CD14-positive monocyte (primary cell): Measurements from ENCODE around the gene SPATA16. TPM values are rescaled to one million over a fixed set of nuclear protein-coding genes. Genes with fewer than 3 reads are reported as not detected.

ENCODE experiments used
- DNase-seq, 3 donors: peaks; one replicate each; pipeline ENCODE4 v3.0.0-alpha.2; 2011 to 2022
- H2AFZ ChIP-seq: 2 replicates; pipeline ENCODE4 v1.6.0; 2012; ENCODE audit warnings: mild to moderate bottlenecking, low read depth, low read length, inconsistent platforms; ENCODE audit not compliant: insufficient read depth, poor library complexity, severe bottlenecking
- H3K27ac ChIP-seq, 2 donors: 1 replicate in 1 of 2; 2 replicates in 1 of 2; pipeline ENCODE4 v1.5.1; 2012 to 2013; ENCODE audit warnings: low read length in 2 of 2, control low read depth in 1 of 2, inconsistent platforms in 1 of 2, low read depth in 1 of 2, mild to moderate bottlenecking in 1 of 2
- H3K27me3 ChIP-seq, 2 donors: one replicate each; pipeline versions ENCODE4 v1.6.0 to v1.6.1; 2011 to 2013; ENCODE audit warnings: low read length in 2 of 2; ENCODE audit not compliant: control insufficient read depth in 2 of 2, insufficient read depth in 2 of 2
- H3K36me3 ChIP-seq, 2 donors: replicated peaks in 1 of 2; 1 replicate in 1 of 2; 2 replicates in 1 of 2; pipeline versions ENCODE4 v1.5.1 to v1.6.1; 2012 to 2013; ENCODE audit warnings: low read length in 2 of 2, control low read depth in 1 of 2, inconsistent platforms in 1 of 2, mild to moderate bottlenecking in 1 of 2; ENCODE audit not compliant: insufficient read depth in 2 of 2, control insufficient read depth in 1 of 2
- H3K4me1 ChIP-seq, 2 donors: 1 replicate in 1 of 2; 2 replicates in 1 of 2; pipeline versions ENCODE4 v1.5.1 to v1.6.1; 2012 to 2013; ENCODE audit warnings: low read length in 2 of 2, control low read depth in 1 of 2, inconsistent platforms in 1 of 2, mild to moderate bottlenecking in 1 of 2, moderate library complexity in 1 of 2; ENCODE audit not compliant: insufficient read depth in 2 of 2, control insufficient read depth in 1 of 2
- H3K4me2 ChIP-seq: replicated peaks from 2 replicates; pipeline ENCODE3; 2012; ENCODE audit warnings: low read length, moderate library complexity, mild to moderate bottlenecking; ENCODE audit not compliant: poor library complexity, severe bottlenecking; ENCODE audit errors: extremely low read depth
- H3K4me3 ChIP-seq, 3 experiments: fragments of 200-600 bp in 1 of 3; sonication (generic) in 1 of 3; replicated peaks in 1 of 3; 1 replicate in 2 of 3; 2 replicates in 1 of 3; pipeline ENCODE4 v1.5.1; 2011 to 2013; ENCODE audit warnings: low read length in 3 of 3, mild to moderate bottlenecking in 3 of 3, control low read depth in 2 of 3, low read depth in 2 of 3, inconsistent platforms in 1 of 3, moderate library complexity in 1 of 3
- H3K79me2 ChIP-seq: 2 replicates; pipeline ENCODE4 v1.6.0; 2012; ENCODE audit warnings: mild to moderate bottlenecking, control low read depth, inconsistent platforms, low read length, moderate library complexity; ENCODE audit not compliant: insufficient read depth
- H3K9ac ChIP-seq: 2 replicates; pipeline ENCODE4 v1.6.0; 2017; ENCODE audit warnings: low read length, mild to moderate bottlenecking; ENCODE audit not compliant: insufficient read depth, poor library complexity, severe bottlenecking
- H3K9me3 ChIP-seq, 2 donors: replicated peaks in 1 of 2; 1 replicate in 1 of 2; 2 replicates in 1 of 2; pipeline versions ENCODE4 v1.5.1 to v1.6.1; 2012 to 2013; ENCODE audit warnings: low read length in 2 of 2, control low read depth in 1 of 2; ENCODE audit not compliant: control insufficient read depth in 1 of 2, insufficient read depth in 1 of 2
- H4K20me1 ChIP-seq: 2 replicates; pipeline ENCODE4 v1.6.0; 2012; ENCODE audit warnings: mild to moderate bottlenecking, low read length, control low read depth, moderate library complexity; ENCODE audit not compliant: insufficient read depth
- H3K27ac Mint-ChIP-seq, 7 donors: one replicate each; pipeline ENCODE4 v1.8.0; 2020; ENCODE audit warnings: mild to moderate bottlenecking in 7 of 7, mixed read lengths in 7 of 7, moderate library complexity in 6 of 7, inconsistent platforms in 2 of 7
- H3K27me3 Mint-ChIP-seq, 3 donors: one replicate each; pipeline ENCODE4 v1.8.0; 2021 to 2022; ENCODE audit warnings: low read depth in 3 of 3, mild to moderate bottlenecking in 3 of 3, mixed read lengths in 3 of 3, moderate library complexity in 3 of 3, inconsistent platforms in 1 of 3
- H3K36me3 Mint-ChIP-seq, 2 donors: one replicate each; pipeline ENCODE4 v1.8.0; 2020; ENCODE audit warnings: mixed read lengths in 2 of 2, inconsistent platforms in 1 of 2, mild to moderate bottlenecking in 1 of 2
- H3K4me1 Mint-ChIP-seq: one replicate; pipeline ENCODE4 v1.8.0; 2020; ENCODE audit warnings: mild to moderate bottlenecking, mixed read lengths
- H3K4me3 Mint-ChIP-seq, 2 donors: one replicate each; pipeline ENCODE4 v1.8.0; 2020; ENCODE audit warnings: mild to moderate bottlenecking in 2 of 2, mixed read lengths in 2 of 2, moderate library complexity in 1 of 2
- H3K9me3 Mint-ChIP-seq, 7 donors: one replicate each; pipeline ENCODE4 v1.8.0; 2020 to 2022; ENCODE audit warnings: mixed read lengths in 7 of 7, mild to moderate bottlenecking in 6 of 7, moderate library complexity in 6 of 7, inconsistent platforms in 2 of 7
- CTCF ChIP-seq: fragments of 200-600 bp; IDR thresholded peaks from one replicate; pipeline ENCODE4 v1.8.0; 2022; ENCODE audit warnings: antibody characterized with exemption, mild to moderate bottlenecking
- intact Hi-C, 2 donors: fragments of 100-400 bp; cut with micrococcal nuclease; formaldehyde crosslinking; loops; one replicate each; pipeline versions ENCODE4 v1.15.0 to v1.15.1; 2023
- polyA plus RNA-seq, 3 donors: library from polyadenylated mRNA; depleted of rRNA in 1 of 3; unstranded in 2 of 3; stranded (reverse) in 1 of 3; fragments of 300-500 nt in 2 of 3; fragments of >200 nt in 1 of 3; fragmentation: Illumina TruSeq in 2 of 3; gene quantifications; 1 replicate in 2 of 3; 2 replicates in 1 of 3; pipeline ENCODE4 v1.2.3, GENCODE V29; 2012 to 2021

The SPATA16 gene
- polyA plus RNA-seq, 3 donors = not detected

- no peak overlapping the region for H3K9ac ChIP-seq
- H4K20me1 ChIP-seq = no peaks in the 10 kb centered on the region
- H3K9me3 Mint-ChIP-seq = peaks cover 0 to 5% (median 2%) of the 10 kb centered on the region in 7 donors
- H3K79me2 ChIP-seq = no peaks in the 10 kb centered on the region
- no peak overlapping the region for H3K4me3 ChIP-seq
- H3K4me1 ChIP-seq = no peaks in the 10 kb centered on the region
- no peak overlapping the region for H3K4me2 ChIP-seq
- H3K9me3 ChIP-seq = no peaks in the 10 kb centered on the region
- DNase-seq = no peak
- peaks cover 2 to 4% (median 2%) of the 10 kb centered on the region in 3 donors for H3K27me3 Mint-ChIP-seq
- no peak for TF ChIP-seq CTCF
- H3K36me3 Mint-ChIP-seq = no peaks in the 10 kb centered on the region
- H2AFZ ChIP-seq = no peak overlapping the region
- intact Hi-C loops = no loop called here
- no peak overlapping the region for H3K27ac Mint-ChIP-seq
- H3K27me3 ChIP-seq = no peaks in the 10 kb centered on the region
- H3K4me1 Mint-ChIP-seq = no peaks in the 10 kb centered on the region
- no peaks in the 10 kb centered on the region for H3K36me3 ChIP-seq
- no peak overlapping the region for H3K4me3 Mint-ChIP-seq
- no peak overlapping the region for H3K27ac ChIP-seq
Measured at GRCh38 chr3:173001622-173002021, 139.4 kb downstream of the SPATA16 start.

- Histone ChIP-seq H4K20me1 (no peaks in the 10 kb centered on the region), H3K9ac (no peak overlapping the region), H3K4me2 (no peak overlapping the region), H3K27me3 (no peaks in the 10 kb centered on the region), H2AFZ (no peak overlapping the region), H3K36me3 (no peaks in the 10 kb centered on the region), H3K4me3 (no peak overlapping the region), H3K9me3 (no peaks in the 10 kb centered on the region), H3K4me1 (no peaks in the 10 kb centered on the region), H3K27ac (no peak overlapping the region), H3K79me2 (no peaks in the 10 kb centered on the region)
- no peak overlapping the region for H3K4me3 Mint-ChIP-seq
- DNase-seq = no peak
- H3K4me1 Mint-ChIP-seq = no peaks in the 10 kb centered on the region
- H3K36me3 Mint-ChIP-seq = no peaks in the 10 kb centered on the region
- H3K27ac Mint-ChIP-seq = no peak overlapping the region
- peaks cover 0 to 5% (median 2%) of the 10 kb centered on the region in 7 donors for H3K9me3 Mint-ChIP-seq
- H3K27me3 Mint-ChIP-seq = peaks cover 2 to 4% (median 2%) of the 10 kb centered on the region in 3 donors
- intact Hi-C loops = no loop called here
- no peak for TF ChIP-seq CTCF
Measured at GRCh38 chr3:173000553-173000952, 140.5 kb downstream of the SPATA16 start.
